Nephron progenitor cell (in vitro differentiated cells): Measurements from ENCODE around the gene PIK3R3.

ENCODE experiments used
- DNase-seq: peaks from one replicate; pipeline ENCODE4 v3.0.0; 2021
- H3K27ac Mint-ChIP-seq: 2 replicates; pipeline ENCODE4 v1.8.0; 2021; ENCODE audit warnings: mild to moderate bottlenecking, moderate library complexity, mixed read lengths
- H3K27me3 Mint-ChIP-seq: 2 replicates; pipeline ENCODE4 v1.8.0; 2021; ENCODE audit warnings: mild to moderate bottlenecking, low read depth, mixed read lengths; ENCODE audit not compliant: poor library complexity
- H3K36me3 Mint-ChIP-seq: 2 replicates; pipeline ENCODE4 v1.8.0; 2021; ENCODE audit warnings: low read depth, mixed read lengths
- H3K4me1 Mint-ChIP-seq: 2 replicates; pipeline ENCODE4 v1.8.0; 2021; ENCODE audit warnings: mixed read lengths
- H3K4me3 Mint-ChIP-seq: 2 replicates; pipeline ENCODE4 v1.8.0; 2021; ENCODE audit warnings: mild to moderate bottlenecking, moderate library complexity, mixed read lengths
- H3K9me3 Mint-ChIP-seq: 2 replicates; pipeline ENCODE4 v1.8.0; 2021; ENCODE audit warnings: mild to moderate bottlenecking, moderate library complexity, mixed read lengths
- TF ChIP-seq, protein P1 (sequence below): fragments of 200-600 bp; sonication (generic); IDR thresholded peaks from 2 replicates; pipeline ENCODE4 v1.5.0; 2021; ENCODE audit warnings: antibody characterized with exemption

The PIK3R3 gene

DNA sequence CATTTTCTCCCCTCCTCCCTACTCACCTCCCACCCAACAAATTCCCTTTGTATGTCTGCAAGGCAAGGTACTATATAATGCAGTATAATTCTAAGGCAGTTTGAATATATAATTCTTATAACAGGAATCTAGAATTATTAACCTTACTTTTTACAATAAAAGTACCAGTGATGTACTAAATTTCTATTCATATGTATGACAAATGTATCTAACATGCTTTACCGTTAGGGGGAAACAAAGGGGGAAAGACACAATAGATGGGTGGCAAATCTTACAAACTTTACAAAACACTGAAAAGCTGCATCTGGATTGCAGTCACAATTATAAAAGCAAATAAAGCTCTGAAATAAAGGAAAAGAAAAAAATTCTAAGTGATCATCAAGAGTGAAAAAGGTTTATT lies 2.3 kb downstream of the PIK3R3 start:
- Mint-ChIP-seq H3K27ac (no peak overlapping the region), H3K27me3 (no peaks in the 10 kb centered on the region), H3K36me3 (peaks cover 17% of the 10 kb centered on the region), H3K4me3 (peak overlapping the region; percentile 98), H3K9me3 (no peaks in the 10 kb centered on the region), H3K4me1 (peaks cover 39% of the 10 kb centered on the region)
- DNase-seq: no peak
- TF ChIP-seq, protein P1, sequence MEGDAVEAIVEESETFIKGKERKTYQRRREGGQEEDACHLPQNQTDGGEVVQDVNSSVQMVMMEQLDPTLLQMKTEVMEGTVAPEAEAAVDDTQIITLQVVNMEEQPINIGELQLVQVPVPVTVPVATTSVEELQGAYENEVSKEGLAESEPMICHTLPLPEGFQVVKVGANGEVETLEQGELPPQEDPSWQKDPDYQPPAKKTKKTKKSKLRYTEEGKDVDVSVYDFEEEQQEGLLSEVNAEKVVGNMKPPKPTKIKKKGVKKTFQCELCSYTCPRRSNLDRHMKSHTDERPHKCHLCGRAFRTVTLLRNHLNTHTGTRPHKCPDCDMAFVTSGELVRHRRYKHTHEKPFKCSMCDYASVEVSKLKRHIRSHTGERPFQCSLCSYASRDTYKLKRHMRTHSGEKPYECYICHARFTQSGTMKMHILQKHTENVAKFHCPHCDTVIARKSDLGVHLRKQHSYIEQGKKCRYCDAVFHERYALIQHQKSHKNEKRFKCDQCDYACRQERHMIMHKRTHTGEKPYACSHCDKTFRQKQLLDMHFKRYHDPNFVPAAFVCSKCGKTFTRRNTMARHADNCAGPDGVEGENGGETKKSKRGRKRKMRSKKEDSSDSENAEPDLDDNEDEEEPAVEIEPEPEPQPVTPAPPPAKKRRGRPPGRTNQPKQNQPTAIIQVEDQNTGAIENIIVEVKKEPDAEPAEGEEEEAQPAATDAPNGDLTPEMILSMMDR: no peak

DNA sequence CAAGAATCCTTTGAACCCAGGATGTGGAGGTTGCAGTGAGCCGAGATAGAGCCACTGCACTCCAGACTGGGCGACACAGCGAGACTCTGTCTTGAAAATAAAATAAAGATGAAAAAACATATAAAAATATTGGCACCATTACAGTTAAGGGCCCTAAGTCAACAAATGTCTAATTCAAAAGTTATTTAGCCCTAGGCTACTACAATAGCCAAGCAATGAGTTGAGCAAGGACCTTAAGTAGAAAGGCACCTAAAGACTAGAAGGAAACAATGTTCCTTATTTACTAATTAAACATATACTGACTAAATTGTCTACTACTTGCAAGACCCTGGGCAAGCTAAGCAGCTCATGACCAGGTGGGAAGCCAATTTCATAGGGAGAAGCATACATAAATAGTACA lies 4.1 kb downstream of the PIK3R3 start:
- peak overlapping the region; percentile 98 for H3K4me3 Mint-ChIP-seq
- TF ChIP-seq, protein P1: no peak
- peaks cover 24% of the 10 kb centered on the region for H3K36me3 Mint-ChIP-seq
- DNase-seq: no peak
- no peaks in the 10 kb centered on the region for H3K9me3 Mint-ChIP-seq
- H3K4me1 Mint-ChIP-seq: peaks cover 23% of the 10 kb centered on the region
- no peaks in the 10 kb centered on the region for H3K27me3 Mint-ChIP-seq
- no peak overlapping the region for H3K27ac Mint-ChIP-seq

DNA sequence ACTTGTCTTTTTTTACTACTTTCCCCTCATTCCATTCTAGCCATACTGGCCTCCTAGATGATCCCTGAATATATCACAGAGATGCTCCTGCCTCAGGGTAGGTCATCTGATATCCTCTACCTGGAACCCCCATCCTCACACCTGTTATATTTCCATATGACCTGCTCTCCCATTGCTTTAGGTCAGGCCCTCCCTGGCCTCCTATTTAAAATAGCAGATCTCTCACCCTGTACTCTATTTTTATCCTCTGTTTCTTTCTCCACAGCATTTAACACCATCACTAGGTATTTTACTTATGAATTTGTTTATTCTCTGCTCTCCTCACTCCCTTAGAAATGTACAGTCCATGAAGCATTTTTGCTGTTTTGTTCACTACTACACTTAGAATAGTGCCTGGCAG lies 13.6 kb downstream of the PIK3R3 start:
- Mint-ChIP-seq H3K27ac (no peak overlapping the region), H3K27me3 (peaks cover 7% of the 10 kb centered on the region), H3K9me3 (no peaks in the 10 kb centered on the region), H3K36me3 (peaks cover 63% of the 10 kb centered on the region), H3K4me3 (no peak overlapping the region), H3K4me1 (no peaks in the 10 kb centered on the region)
- TF ChIP-seq, protein P1: no peak
- no peak for DNase-seq

DNA sequence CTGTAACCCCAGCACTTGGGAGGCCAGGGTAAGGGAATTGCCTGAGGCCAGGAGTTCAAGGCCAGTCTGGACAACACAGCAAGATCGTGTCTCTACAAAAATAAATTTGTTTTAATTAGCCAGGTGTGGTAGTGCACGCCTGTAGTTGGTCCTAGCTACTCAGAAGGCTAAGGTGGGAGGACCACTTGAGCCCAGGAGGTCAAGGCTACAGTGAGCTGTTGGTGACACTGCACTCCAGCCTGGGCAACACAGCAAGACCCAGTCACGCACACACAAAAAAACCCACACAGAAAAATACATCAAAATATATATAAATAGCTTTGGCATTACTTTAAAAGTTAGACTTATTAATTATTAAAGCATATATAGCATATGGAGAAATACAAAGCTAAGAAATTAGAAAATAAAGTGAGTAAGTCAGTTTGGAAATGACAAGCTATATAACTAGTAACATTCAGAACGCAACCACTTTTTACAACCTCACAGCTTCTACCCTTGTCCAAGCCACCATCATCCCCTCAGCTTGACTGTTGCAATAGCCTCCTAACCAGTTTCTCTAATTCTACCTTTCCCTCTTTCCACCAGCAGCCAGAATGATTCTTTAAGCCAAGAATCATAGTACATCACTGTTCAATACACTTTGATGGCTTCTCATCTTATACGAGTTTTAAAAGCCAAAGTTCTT lies 14.5 kb downstream of the PIK3R3 start:
- no peak for DNase-seq
- TF ChIP-seq, protein P1: no peak
- Mint-ChIP-seq H3K36me3 (peaks cover 57% of the 10 kb centered on the region), H3K4me1 (no peaks in the 10 kb centered on the region), H3K27me3 (peaks cover 7% of the 10 kb centered on the region), H3K9me3 (no peaks in the 10 kb centered on the region), H3K4me3 (no peak overlapping the region), H3K27ac (peak overlapping the region; percentile 2)

DNA sequence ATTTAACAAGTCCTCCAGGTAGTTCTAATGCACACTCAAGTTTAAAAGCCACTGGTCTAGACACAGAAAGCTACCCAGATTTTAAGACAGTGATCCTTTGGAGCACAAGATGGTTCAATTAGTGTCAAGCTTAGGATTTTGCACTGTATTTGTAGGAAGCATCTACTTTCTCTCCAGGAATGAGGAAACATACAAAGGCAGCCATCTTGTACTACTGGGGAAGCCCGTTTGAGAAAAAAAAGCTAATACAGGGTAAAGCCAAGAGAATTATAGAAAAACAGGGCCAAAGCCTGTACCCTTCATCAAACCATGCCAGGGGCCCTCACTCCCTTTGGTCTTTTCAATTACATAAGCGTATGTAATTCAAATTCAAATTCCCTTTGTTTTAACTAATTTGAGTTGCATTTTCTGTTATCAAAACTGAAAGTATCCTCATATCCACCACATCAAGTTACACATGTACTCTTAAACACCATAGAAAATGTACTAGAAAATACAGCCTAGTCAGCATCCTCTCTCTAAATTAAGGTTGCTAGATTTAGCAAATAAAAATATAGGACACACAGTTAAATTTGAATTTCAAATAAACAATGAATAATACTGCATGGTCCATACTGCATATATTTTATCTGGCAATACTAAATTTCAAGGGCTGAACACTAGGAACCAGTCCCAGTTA lies 17.4 kb downstream of the PIK3R3 start:
- Mint-ChIP-seq H3K27ac (no peak overlapping the region), H3K9me3 (no peaks in the 10 kb centered on the region), H3K27me3 (peaks cover 4% of the 10 kb centered on the region)

More for the DNA sequence above, 17.4 kb downstream of the PIK3R3 start:
- Mint-ChIP-seq H3K4me1 (no peaks in the 10 kb centered on the region), H3K4me3 (no peak overlapping the region), H3K36me3 (peaks cover 40% of the 10 kb centered on the region)
- no peak for DNase-seq
- TF ChIP-seq, protein P1: no peak
